A549 (cell line): ENCODE results near the gene ATRN. TPM values are rescaled to one million over a fixed set of nuclear protein-coding genes. Genes with fewer than 3 reads are reported as not detected.

ENCODE experiments used
- ATAC-seq, 2 experiments: fragments of 200-7000 bp in 1 of 2; fragments of >200 bp in 1 of 2; cut with Nextera tagmentation in 1 of 2; cut with Tn5 transposase in 1 of 2; 3 replicates each; pipeline versions ENCODE4 v1.8.0 to v1.9.1; 2018 to 2020; ENCODE audit warnings: mild to moderate bottlenecking in 1 of 2, moderate library complexity in 1 of 2
- CTCF ChIA-PET: fragments of 300-600 bp; sonication (Branson Sonifier 250); formaldehyde crosslinking; extraction: SDS; loops from one replicate; lab custom pipeline; 2021; ENCODE audit warnings: antibody characterized with exemption, inconsistent platforms; lab: Yijun Ruan, JAX
- POLR2A ChIA-PET: fragments of 350-600 bp; formaldehyde crosslinking; extraction: SDS; loops from one replicate; lab custom pipeline; 2021; ENCODE audit warnings: antibody characterized with exemption, inconsistent platforms; lab: Yijun Ruan, JAX
- DNase-seq, 2 experiments: peaks; one replicate each; pipeline versions ENCODE4 v3.0.0 to v3.0.0-alpha.2; 2011 to 2016; ENCODE audit warnings: low read depth in 1 of 2, low spot score in 1 of 2
- FAIRE-seq: peaks from 2 replicates; lab custom pipeline; 2011; peaks lifted over from hg19 to GRCh38; lab: Jason Lieb, UNC
- H3K27ac ChIP-seq, 2 experiments: fragments of >200 bp; sonication (Bioruptor Twin); formaldehyde crosslinking; 3 replicates each; pipeline ENCODE4 v1.5.1; 2016 to 2017
- H3K4me1 ChIP-seq: fragments of >200 bp; sonication (Bioruptor Twin); formaldehyde crosslinking; 3 replicates; pipeline ENCODE4 v1.6.1; 2016
- H3K4me2 ChIP-seq: fragments of >200 bp; sonication (Bioruptor Twin); formaldehyde crosslinking; 3 replicates; pipeline ENCODE4 v1.6.1; 2016
- H3K4me3 ChIP-seq: fragments of >200 bp; sonication (Bioruptor Twin); formaldehyde crosslinking; 3 replicates; pipeline ENCODE4 v1.5.1; 2016
- H3K9me3 ChIP-seq: fragments of >200 bp; sonication (Bioruptor Twin); formaldehyde crosslinking; 3 replicates; pipeline ENCODE4 v1.6.1; 2016
- CEBPB ChIP-seq, 2 experiments: fragments of >200 bp in 1 of 2; sonication (Bioruptor Twin) in 1 of 2; formaldehyde crosslinking in 1 of 2; IDR thresholded peaks; 2 replicates each; pipeline ENCODE4 v1.6.1; 2012 to 2016
- E2F6 ChIP-seq: IDR thresholded peaks from 2 replicates; pipeline ENCODE4 v1.6.1; 2012; ENCODE audit warnings: low read depth, borderline replicate concordance
- ESRRA ChIP-seq: fragments of 150-350 bp; IDR thresholded peaks from 2 replicates; pipeline ENCODE4 v1.6.1; 2014; ENCODE audit warnings: mild to moderate bottlenecking, low read length, borderline replicate concordance
- FOSB ChIP-seq: fragments of 250-450 bp; sonication (Bioruptor Pico); IDR thresholded peaks from 2 replicates; pipeline ENCODE4 v1.5.0; 2020; ENCODE audit warnings: mild to moderate bottlenecking, moderate library complexity
- FOSL2 ChIP-seq, 2 experiments: fragments of 450-650 bp in 1 of 2; fragments of >200 bp in 1 of 2; sonication (Bioruptor Twin) in 1 of 2; formaldehyde crosslinking; IDR thresholded peaks; 2 replicates each; pipeline versions ENCODE4 v1.5.0 to v1.6.1; 2016 to 2020; ENCODE audit warnings: mild to moderate bottlenecking in 1 of 2, moderate library complexity in 1 of 2
- HMGXB4 ChIP-seq: fragments of 250-450 bp; sonication (Bioruptor Pico); IDR thresholded peaks from 2 replicates; pipeline ENCODE4 v1.5.0; 2021; ENCODE audit warnings: mild to moderate bottlenecking, moderate library complexity, borderline replicate concordance
- KDM1A ChIP-seq: fragments of 200-600 bp; sonication (generic); IDR thresholded peaks from 2 replicates; pipeline ENCODE4 v1.6.1; 2016; ENCODE audit warnings: low read depth, mild to moderate bottlenecking
- KDM5A ChIP-seq: fragments of 200-600 bp; sonication (generic); IDR thresholded peaks from 2 replicates; pipeline ENCODE4 v1.6.1; 2016; ENCODE audit warnings: antibody characterized with exemption, mild to moderate bottlenecking
- NFE2L2 ChIP-seq: fragments of 150-350 bp; conservative IDR thresholded peaks from 2 replicates; pipeline ENCODE4 v1.6.1; 2014; ENCODE audit warnings: low read length
- RAD21 ChIP-seq, 2 experiments: fragments of >200 bp in 1 of 2; sonication (Bioruptor Twin) in 1 of 2; formaldehyde crosslinking in 1 of 2; IDR thresholded peaks in 1 of 2; conservative IDR thresholded peaks in 1 of 2; 2 replicates in 1 of 2; 3 replicates in 1 of 2; pipeline ENCODE4 v1.6.1; 2012 to 2018; ENCODE audit warnings: inconsistent platforms in 1 of 2
- RARB ChIP-seq: fragments of 250-450 bp; sonication (Bioruptor Pico); IDR thresholded peaks from 2 replicates; pipeline ENCODE4 v1.8.0; 2021; ENCODE audit warnings: mild to moderate bottlenecking, moderate library complexity
- REST ChIP-seq: fragments of 200-600 bp; sonication (generic); IDR thresholded peaks from 2 replicates; pipeline ENCODE4 v1.6.1; 2016; ENCODE audit warnings: antibody characterized with exemption, mild to moderate bottlenecking, moderate library complexity
- TP53 ChIP-seq: fragments of 250-450 bp; sonication (Bioruptor Pico); IDR thresholded peaks from 2 replicates; pipeline ENCODE4 v1.5.0; 2021; ENCODE audit warnings: mild to moderate bottlenecking, moderate library complexity
- WGBS: methylation state at CpG from one replicate; pipeline ENCODE4 v1.1.6; 2017; ENCODE audit errors: missing lambda C conversion rate; 5-methylcytosine and 5-hydroxymethylcytosine counted together
- polyA plus RNA-seq, 4 experiments: library from polyadenylated mRNA; depleted of rRNA in 3 of 4; stranded (reverse); fragments of >200 nt; fragmentation: RNase III in 1 of 4; extraction: RNeasy Plus Mini Kit Qiagen cat#74134 plus additional on column Dnase treatment in 1 of 4; gene quantifications; 2 replicates in 3 of 4; 3 replicates in 1 of 4; pipeline ENCODE4 v1.2.3, GENCODE V29; 2011 to 2017

ATRN gene
- polyA plus RNA-seq, 2 of the 4 experiments (the other 2 are of a cell fraction), result 21.3 to 58.7 TPM

GRCh38 chr20:3543901-3544507 lies 73.2 kb downstream of the ATRN start:
- Histone ChIP-seq H3K4me2 (peak overlapping the region; percentile 0; the same call in 1 of the 3 replicates), H3K9me3 (no peaks in the 10 kb centered on the region), H3K27ac (peak overlapping the region; percentile 52 to 63), H3K4me3 (no peak overlapping the region), H3K4me1 (peaks cover 65% of the 10 kb centered on the region)
- DNase-seq, result peak in 1 of 2 experiments; percentile 74
- POLR2A ChIA-PET, result no interaction called here
- no peak for TF ChIP-seq RARB (CRISPR knock-in tag)
- no peak for TF ChIP-seq FOSL2 (IDR thresholded peaks at IDR 0.05)
- TF ChIP-seq FOSL2 (CRISPR knock-in tag; IDR thresholded peaks at IDR 0.05), result peak; percentile 40; the same call in 1 of the 2 replicates
- TF ChIP-seq KDM5A, result no peak
- 63% methylated on average over 6 of the region's 6 CpGs for WGBS
- no peak for FAIRE-seq
- CTCF ChIA-PET, result interaction anchor here (1.6 to 1.8 kb wide), 2 partner anchors 19 to 21 kb away, joined by 5 read pairs; no protein-coding TSS in a partner anchor
- ATAC-seq, result peak; percentile 49 to 79; a peak in 3 of 6 replicates

GRCh38 chr20:3545401-3545925 lies 74.6 kb downstream of the ATRN start:
- H3K4me1 ChIP-seq, result peaks cover 68% of the 10 kb centered on the region
- no peak overlapping the region for H3K4me3 ChIP-seq
- DNase-seq, result no peak
- CTCF ChIA-PET, result no interaction called here
- H3K9me3 ChIP-seq, result no peaks in the 10 kb centered on the region
- H3K4me2 ChIP-seq, result no peak overlapping the region
- POLR2A ChIA-PET, result no interaction called here
- 83% methylated on average over 1 of the region's 1 CpG for WGBS
- no peak for FAIRE-seq
- TF ChIP-seq RARB (CRISPR knock-in tag) (no peak), FOSB (CRISPR knock-in tag) (no peak), NFE2L2 (no peak), E2F6 (no peak), FOSL2 (IDR thresholded peaks at IDR 0.05) (no peak), FOSL2 (CRISPR knock-in tag; IDR thresholded peaks at IDR 0.05) (no peak), ESRRA (no peak)
- no peak for ATAC-seq
- peak overlapping the region; percentile 13 to 31; a peak in 2 of 6 replicates for H3K27ac ChIP-seq

- POLR2A ChIA-PET, result interaction anchor here (1.5 kb wide), 1 partner anchor 77 kb away, joined by 4 read pairs; the partner anchor contains the start of gene ATRN
- H3K9me3 ChIP-seq, result no peaks in the 10 kb centered on the region
- TF ChIP-seq TP53 (CRISPR knock-in tag) (no peak), RAD21 (conservative IDR thresholded peaks at IDR 0.05 in 1 of 2, IDR thresholded peaks at IDR 0.05 in 1 of 2) (no peak), CEBPB (IDR thresholded peaks at IDR 0.05) (peak; percentile 60 to 63; a peak in 2 of 4 replicates), REST (no peak), HMGXB4 (CRISPR knock-in tag) (no peak), KDM1A (no peak)
- TF ChIP-seq, all 56 proteins: peak for 1
- FAIRE-seq, result peak; percentile 94
- 6% methylated on average over 1 of the region's 1 CpG for WGBS
- Histone ChIP-seq H3K4me3 (no peak overlapping the region), H3K4me2 (peak overlapping the region; percentile 66), H3K27ac (peak overlapping the region; percentile 65 to 82), H3K4me1 (peaks cover 66% of the 10 kb centered on the region)
- CTCF ChIA-PET, result interaction anchor here (0.9 to 1.6 kb wide), 3 partner anchors 8 to 13 kb away, joined by 3 to 6 read pairs (median 3); no protein-coding TSS in a partner anchor
- peak in 1 of 2 experiments; percentile 42; a peak in 2 of 6 replicates for ATAC-seq
- DNase-seq, result peak; percentile 23 to 44
Observed at GRCh38 chr20:3547906-3548305, 77.1 kb downstream of the ATRN start.
